NCI-H226 (cell line): ENCODE results near the gene SPDYE11.
A peak's percentile ranks its signal among the peaks of the same experiment; 100 is the strongest.
"Not testable (repeated sequence)": the region's sequence is repeated elsewhere in the genome, so short reads cannot be mapped to it uniquely, and the experiment has no call there.

ENCODE experiments used
- DNase-seq: peaks from one replicate; pipeline ENCODE4 v3.0.0-alpha.2; 2015

Gene SPDYE11

GRCh38 chr7:73057811-73058210, at the start of gene SPDYE11:
SPDYE11 (minus strand) TSS chr7:73057911; CDS start chr7:73056111, 1,800 bp downstream.
- not testable (repeated sequence) for DNase-seq

GRCh38 chr7:73085938-73086337, 28.2 kb upstream of the SPDYE11 start, which contains the start of gene SPDYE9:
SPDYE9 (minus strand) TSS chr7:73086038; CDS start chr7:73084238, 1,800 bp downstream.
- not testable (repeated sequence) for DNase-seq

- not testable (repeated sequence) for DNase-seq
Measured at GRCh38 chr7:73029666-73030065, 28.0 kb downstream of the SPDYE11 start, which contains the start of gene SPDYE8. SPDYE8 (minus strand) TSS chr7:73029766; CDS start chr7:73027966, 1,800 bp downstream.

GRCh38 chr7:73006491-73006890, 51.2 kb downstream of the SPDYE11 start:
- DNase-seq: not testable (repeated sequence)

GRCh38 chr7:73005693-73006447, 51.8 kb downstream of the SPDYE11 start:
- peak; percentile 78 for DNase-seq

GRCh38 chr7:73005356-73005692, 52.4 kb downstream of the SPDYE11 start:
- DNase-seq: not testable (repeated sequence)

- not testable (repeated sequence) for DNase-seq
Measured at GRCh38 chr7:72997887-72998468, 59.7 kb downstream of the SPDYE11 start.
